ENCODE data around the gene PTGER1.

The PTGER1 gene

GRCh38 chr19:14439014-14439413 lies 36.1 kb downstream of the PTGER1 start:
- DNase-seq = no peak

GRCh38 chr19:14437578-14438140 lies 37.5 kb downstream of the PTGER1 start:
- no peak for DNase-seq

GRCh38 chr19:14435320-14436050 lies 39.7 kb downstream of the PTGER1 start:
- no peak for DNase-seq

DNA sequence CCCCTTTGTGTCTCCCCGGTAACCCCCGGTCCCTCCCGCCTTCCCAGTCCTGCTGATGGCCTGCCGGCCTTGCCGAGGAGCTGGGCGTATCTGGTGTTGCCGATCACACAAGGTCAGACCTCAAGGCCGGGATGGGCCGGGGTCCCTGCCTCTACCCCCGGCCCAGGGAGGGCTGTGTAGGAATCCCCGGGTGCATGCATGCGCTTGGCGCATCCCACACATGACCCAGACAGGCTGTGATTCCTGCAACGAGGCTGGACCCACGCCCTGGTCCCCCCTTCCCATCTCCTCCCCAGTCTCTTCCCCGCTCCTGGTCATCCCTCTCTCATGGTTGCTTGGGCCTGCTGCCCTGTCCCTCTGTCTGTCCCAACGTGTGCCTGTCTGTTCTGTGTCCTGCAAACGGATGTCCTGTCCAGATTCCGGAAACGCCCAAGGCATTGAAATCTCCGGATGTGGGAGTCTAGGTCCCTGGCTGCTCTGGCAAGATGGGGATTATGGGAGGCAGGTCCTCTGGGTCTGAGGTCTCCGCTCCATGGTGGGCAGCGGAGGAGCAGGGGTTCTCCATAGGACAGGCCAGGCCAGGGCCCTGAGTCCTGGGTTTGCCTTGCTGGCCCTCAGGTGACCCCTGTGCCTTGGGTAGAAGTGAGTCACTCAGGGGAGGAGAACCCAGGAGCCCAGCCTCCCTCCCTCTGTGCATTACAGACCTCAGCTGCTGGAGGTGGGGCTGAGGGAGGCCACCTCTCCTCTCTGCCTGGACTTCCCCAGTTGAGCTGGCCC lies 40.4 kb downstream of the PTGER1 start:
- peak in 1 of 2 experiments; percentile 23 for DNase-seq

DNA sequence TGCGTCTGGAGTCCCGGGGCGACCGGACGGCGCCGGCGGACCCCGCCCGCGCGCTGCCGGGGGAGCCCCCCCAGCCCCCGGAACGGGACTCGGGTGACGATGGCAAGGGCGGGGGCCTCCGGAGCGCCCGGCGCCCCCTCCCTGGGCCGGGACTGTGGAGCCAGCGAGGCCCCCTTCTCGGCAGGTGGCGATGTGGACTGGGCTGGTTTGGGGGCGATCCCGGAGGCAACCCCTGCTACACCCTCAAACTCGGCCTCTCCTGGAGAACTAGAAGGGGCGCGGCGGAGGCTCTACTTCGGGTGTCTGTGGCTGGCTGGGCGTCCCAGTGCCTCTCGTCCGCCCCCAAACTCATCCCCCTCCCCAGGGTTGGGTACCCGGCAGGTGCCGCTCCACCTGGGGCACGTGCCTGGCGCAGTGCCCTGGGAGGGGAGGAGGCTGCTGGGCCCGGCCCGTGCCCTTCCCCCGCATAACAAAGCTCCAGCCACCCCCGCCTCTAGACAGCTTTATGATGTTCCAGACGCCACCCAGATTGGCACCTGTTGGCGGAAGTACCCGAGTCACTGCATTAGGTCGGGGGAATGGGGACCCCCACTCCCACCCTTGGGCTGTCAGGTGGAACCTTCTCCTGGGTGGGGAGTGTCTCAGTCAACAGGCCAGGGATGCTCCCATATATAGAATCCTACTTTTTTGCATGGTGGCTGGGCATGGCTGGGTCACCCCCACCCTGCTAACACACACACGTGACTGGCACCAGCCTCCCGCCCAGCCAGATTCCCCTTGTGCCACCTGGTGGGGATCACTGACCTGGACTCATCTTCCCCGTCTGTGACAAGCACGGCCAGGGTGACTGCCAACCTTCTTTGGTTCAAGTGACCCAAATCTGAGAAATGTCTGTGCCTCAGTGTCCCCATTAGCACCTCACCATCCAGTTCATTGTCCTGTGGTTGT lies 41.3 kb downstream of the PTGER1 start:
- DNase-seq = peak in 1 of 2 experiments; percentile 69

- DNase-seq = peak in 1 of 2 experiments; percentile 67
These were observed 42.2 kb downstream of the PTGER1 start, which contains the start of gene PKN1 for GRCh38 chr19:14432791-14433553. Gene PKN1 (plus strand): TSS chr19:14433306. CDS start chr19:14433522, 216 bp downstream.

GRCh38 chr19:14430712-14431111 lies 44.4 kb downstream of the PTGER1 start:
- no peak for DNase-seq

- DNase-seq = no peak
These were observed 46.2 kb downstream of the PTGER1 start for GRCh38 chr19:14428882-14429416.

DNA sequence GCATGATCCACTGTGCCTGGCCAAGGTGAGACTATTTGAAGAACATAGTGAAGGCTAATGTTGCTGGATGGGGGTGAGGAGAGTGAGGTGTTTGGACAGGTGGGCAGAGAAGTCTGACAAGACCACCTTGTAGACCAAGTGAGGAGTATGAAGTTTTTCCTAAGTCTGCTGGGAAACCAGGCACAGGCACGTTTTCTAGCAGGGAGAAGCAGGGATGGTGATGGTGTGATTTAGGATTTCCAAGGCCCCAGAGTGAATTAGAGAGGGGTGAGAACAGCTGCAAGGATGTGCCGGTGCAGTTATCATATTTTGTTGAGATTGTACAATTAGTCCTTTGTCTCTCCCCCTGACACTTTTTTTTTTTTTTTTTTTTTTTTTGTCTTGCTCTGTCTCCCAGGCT lies 47.7 kb downstream of the PTGER1 start:
- no peak for DNase-seq

DNA sequence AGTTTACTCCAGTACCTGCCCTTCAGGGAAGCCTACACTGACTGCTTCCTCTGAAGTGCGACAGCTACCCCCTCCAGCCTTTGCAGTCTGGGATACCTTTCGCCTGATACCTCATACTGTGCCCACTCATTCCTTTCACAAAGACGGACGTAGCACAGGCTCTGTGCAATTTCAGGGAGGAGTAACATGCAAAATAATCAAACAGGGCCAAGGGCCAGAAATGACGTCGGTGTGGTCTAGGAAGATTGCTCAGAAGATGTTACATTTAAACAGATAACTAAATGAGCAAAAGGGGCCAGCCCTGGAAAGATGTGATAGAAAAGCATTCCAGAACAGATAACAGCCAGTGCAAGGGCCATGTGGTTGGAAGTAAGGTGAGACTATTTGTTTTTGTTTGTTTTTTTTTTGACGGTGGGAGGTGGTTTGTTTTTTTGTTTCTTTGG lies 49.4 kb downstream of the PTGER1 start:
- no peak for DNase-seq

All from NCI-H526 (cell line).